AG09319 (cell line): Measurements from ENCODE around the gene KTN1.
A peak's percentile ranks its signal among the peaks of the same experiment; 100 is the strongest.

ENCODE experiments used
- DNase-seq: peaks from one replicate; pipeline ENCODE4 v3.0.0-alpha.2; 2010; ENCODE audit warnings: low read depth; ENCODE audit errors: extremely low read depth
- CTCF ChIP-seq: IDR thresholded peaks from 2 replicates; pipeline ENCODE4 v1.5.1; 2011; ENCODE audit warnings: low read depth, mild to moderate bottlenecking, inconsistent platforms, low read length, moderate library complexity

The KTN1 gene

GRCh38 chr14:55547650-55548315 lies 32.2 kb upstream of the KTN1 start:
- TF ChIP-seq CTCF, result no peak
- no peak for DNase-seq

- DNase-seq, result no peak
- TF ChIP-seq CTCF, result no peak
Measured at GRCh38 chr14:55553791-55554190, 26.2 kb upstream of the KTN1 start.

GRCh38 chr14:55556929-55557623 lies 22.9 kb upstream of the KTN1 start:
- peak; percentile 88 for DNase-seq
- no peak for TF ChIP-seq CTCF

GRCh38 chr14:55562135-55562534 lies 17.9 kb upstream of the KTN1 start:
- no peak for TF ChIP-seq CTCF
- no peak for DNase-seq

- no peak for TF ChIP-seq CTCF
- DNase-seq, result no peak
Measured at GRCh38 chr14:55568618-55569017, 11.4 kb upstream of the KTN1 start.

- no peak for DNase-seq
- TF ChIP-seq CTCF, result no peak
Measured at GRCh38 chr14:55571125-55571889, 8.7 kb upstream of the KTN1 start.

- TF ChIP-seq CTCF, result no peak
- no peak for DNase-seq
Measured at GRCh38 chr14:55572578-55572977, 7.4 kb upstream of the KTN1 start.
